ENCODE results near the gene TBC1D19. TPM values are rescaled to one million over a fixed set of nuclear protein-coding genes. Genes with fewer than 3 reads are reported as not detected.

TBC1D19 gene
- total RNA-seq, 1 experiment from 2014 or later: 19.1 TPM

DNA sequence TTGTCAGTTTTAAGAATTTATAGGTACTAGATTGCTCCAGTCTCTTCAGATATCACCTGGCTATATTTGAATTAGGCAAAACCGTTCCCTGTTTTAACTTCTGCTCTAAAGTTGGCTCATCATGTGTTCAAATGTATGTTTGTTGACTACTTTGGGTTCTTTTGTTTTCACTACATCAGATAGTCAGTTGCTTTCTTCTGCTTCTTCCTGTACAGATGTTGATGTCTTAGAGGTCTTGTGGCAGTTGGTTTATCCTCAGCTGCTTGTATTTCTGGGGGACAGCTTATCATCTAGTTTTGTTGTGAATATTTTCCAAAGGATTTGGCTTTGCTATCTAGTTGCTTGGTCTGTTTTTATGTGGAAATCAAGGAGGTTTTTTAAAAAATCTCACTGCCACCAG, 28.0 kb downstream of the TBC1D19 start:
- CTCF ChIA-PET: no interaction called here

DNA sequence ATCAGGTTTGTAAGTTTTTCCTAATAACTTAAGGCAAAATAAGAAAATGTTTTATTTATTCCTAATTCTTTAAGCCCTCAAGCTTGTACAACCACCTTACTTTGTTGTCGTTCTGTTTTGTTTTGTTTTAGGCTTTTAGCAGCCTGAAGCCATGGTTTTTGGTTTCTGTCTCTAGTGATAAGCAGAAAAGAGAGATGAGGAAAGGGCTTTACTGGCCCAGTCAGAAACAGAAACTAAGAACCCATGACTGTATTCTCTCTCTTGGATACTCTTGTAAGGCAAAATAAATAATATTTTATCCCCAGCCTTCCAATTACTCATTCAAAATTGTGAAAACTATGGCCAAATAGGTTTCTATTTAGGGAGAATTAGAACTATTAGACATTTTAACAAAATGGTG, 29.4 kb downstream of the TBC1D19 start:
- no peak for DNase-seq
- Mint-ChIP-seq H3K4me1 (ENCODE audit: low read depth, unreplicated experiment) (peaks cover 10% of the 10 kb centered on the region), H3K27me3 (ENCODE audit: insufficient read depth, unreplicated experiment) (no peaks in the 10 kb centered on the region)

More for the DNA sequence above, 28.0 kb downstream of the TBC1D19 start:
- H3K27me3 Mint-ChIP-seq (ENCODE audit: insufficient read depth, unreplicated experiment): no peaks in the 10 kb centered on the region
- peaks cover 10% of the 10 kb centered on the region for H3K4me1 Mint-ChIP-seq (ENCODE audit: low read depth, unreplicated experiment)
- no peaks in the 10 kb centered on the region for H3K9me3 Mint-ChIP-seq (ENCODE audit: unreplicated experiment)
- no peak overlapping the region for H3K27ac Mint-ChIP-seq (ENCODE audit: unreplicated experiment)
- TF ChIP-seq, protein P1, sequence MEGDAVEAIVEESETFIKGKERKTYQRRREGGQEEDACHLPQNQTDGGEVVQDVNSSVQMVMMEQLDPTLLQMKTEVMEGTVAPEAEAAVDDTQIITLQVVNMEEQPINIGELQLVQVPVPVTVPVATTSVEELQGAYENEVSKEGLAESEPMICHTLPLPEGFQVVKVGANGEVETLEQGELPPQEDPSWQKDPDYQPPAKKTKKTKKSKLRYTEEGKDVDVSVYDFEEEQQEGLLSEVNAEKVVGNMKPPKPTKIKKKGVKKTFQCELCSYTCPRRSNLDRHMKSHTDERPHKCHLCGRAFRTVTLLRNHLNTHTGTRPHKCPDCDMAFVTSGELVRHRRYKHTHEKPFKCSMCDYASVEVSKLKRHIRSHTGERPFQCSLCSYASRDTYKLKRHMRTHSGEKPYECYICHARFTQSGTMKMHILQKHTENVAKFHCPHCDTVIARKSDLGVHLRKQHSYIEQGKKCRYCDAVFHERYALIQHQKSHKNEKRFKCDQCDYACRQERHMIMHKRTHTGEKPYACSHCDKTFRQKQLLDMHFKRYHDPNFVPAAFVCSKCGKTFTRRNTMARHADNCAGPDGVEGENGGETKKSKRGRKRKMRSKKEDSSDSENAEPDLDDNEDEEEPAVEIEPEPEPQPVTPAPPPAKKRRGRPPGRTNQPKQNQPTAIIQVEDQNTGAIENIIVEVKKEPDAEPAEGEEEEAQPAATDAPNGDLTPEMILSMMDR (IDR thresholded peaks at IDR 0.05; ENCODE audit: insufficient read depth in 1 of 2, low read depth in 1 of 2, low read length in 1 of 2, severe bottlenecking in 1 of 2, unreplicated experiment in 1 of 2): no peak
- no TSS peak for BruUV-seq (replicated peaks)
- 0 out of 2 replicates have a peak, but pooled peaks cover 4% of the 10 kb centered on the region for H3K4me1 ChIP-seq
- H3K36me3 ChIP-seq (ENCODE audit: control insufficient read depth, insufficient read depth, low read length): no peaks in the 10 kb centered on the region
- no peak overlapping the region for H3K4me3 Mint-ChIP-seq (ENCODE audit: unreplicated experiment)
- intact Hi-C loops (cut with micrococcal nuclease; ENCODE audit: unreplicated experiment): no loop called here
- POLR2A ChIA-PET: no interaction called here
- no peak overlapping the region for H3K4me3 ChIP-seq (ENCODE audit: low read depth, low read length)
- H3K9me3 ChIP-seq: 0 out of 2 replicates have a peak, but pooled peaks cover 4% of the 10 kb centered on the region
- H3K36me3 Mint-ChIP-seq (ENCODE audit: insufficient read depth, unreplicated experiment): no peaks in the 10 kb centered on the region
- H3K27me3 ChIP-seq (replicated peaks; ENCODE audit: control insufficient read depth, insufficient read depth, low read length): no peaks in the 10 kb centered on the region
- no peak for DNase-seq

DNA sequence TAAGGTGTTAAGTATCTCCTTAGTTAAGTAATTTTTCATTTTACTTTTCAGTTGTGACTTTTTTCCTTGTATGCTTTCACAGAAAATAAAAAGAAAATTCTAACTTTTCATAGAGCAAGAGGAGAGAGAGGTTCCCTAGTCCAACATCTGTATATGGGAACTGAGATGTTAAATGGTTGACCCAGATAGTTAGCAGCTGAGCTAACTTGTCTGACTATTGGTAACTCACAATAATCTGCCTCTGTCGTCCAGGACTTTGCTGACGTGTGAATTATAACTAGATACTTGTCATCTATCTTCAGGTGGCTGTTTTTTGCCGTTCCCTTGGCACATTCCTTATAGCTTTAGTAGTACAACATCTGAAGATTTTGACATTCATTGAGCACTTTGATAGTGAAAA, 29.9 kb downstream of the TBC1D19 start:
- Mint-ChIP-seq H3K9me3 (ENCODE audit: unreplicated experiment) (no peaks in the 10 kb centered on the region), H3K36me3 (ENCODE audit: insufficient read depth, unreplicated experiment) (no peaks in the 10 kb centered on the region), H3K4me3 (ENCODE audit: unreplicated experiment) (no peak overlapping the region), H3K4me1 (ENCODE audit: low read depth, unreplicated experiment) (peaks cover 10% of the 10 kb centered on the region), H3K27me3 (ENCODE audit: insufficient read depth, unreplicated experiment) (no peaks in the 10 kb centered on the region), H3K27ac (ENCODE audit: unreplicated experiment) (no peak overlapping the region)
- Histone ChIP-seq H3K27me3 (replicated peaks; ENCODE audit: control insufficient read depth, insufficient read depth, low read length) (no peaks in the 10 kb centered on the region), H3K9me3 (0 out of 2 replicates have a peak, but pooled peaks cover 4% of the 10 kb centered on the region), H3K4me1 (0 out of 2 replicates have a peak, but pooled peaks cover 4% of the 10 kb centered on the region), H3K4me3 (ENCODE audit: low read depth, low read length) (no peak overlapping the region), H3K36me3 (ENCODE audit: control insufficient read depth, insufficient read depth, low read length) (no peaks in the 10 kb centered on the region)
- no TSS peak for BruUV-seq (replicated peaks)
- POLR2A ChIA-PET: no interaction called here
- intact Hi-C loops (cut with micrococcal nuclease; ENCODE audit: unreplicated experiment): no loop called here
- TF ChIP-seq, protein P1 (IDR thresholded peaks at IDR 0.05; ENCODE audit: insufficient read depth in 1 of 2, low read depth in 1 of 2, low read length in 1 of 2, severe bottlenecking in 1 of 2, unreplicated experiment in 1 of 2): no peak
- CTCF ChIA-PET: no interaction called here
- no peak for DNase-seq

More for the DNA sequence above, 29.4 kb downstream of the TBC1D19 start:
- Histone ChIP-seq H3K4me3 (ENCODE audit: low read depth, low read length) (no peak overlapping the region), H3K9me3 (0 out of 2 replicates have a peak, but pooled peaks cover 4% of the 10 kb centered on the region), H3K27me3 (replicated peaks; ENCODE audit: control insufficient read depth, insufficient read depth, low read length) (no peaks in the 10 kb centered on the region), H3K4me1 (0 out of 2 replicates have a peak, but pooled peaks cover 4% of the 10 kb centered on the region), H3K36me3 (ENCODE audit: control insufficient read depth, insufficient read depth, low read length) (no peaks in the 10 kb centered on the region)
- no peaks in the 10 kb centered on the region for H3K9me3 Mint-ChIP-seq (ENCODE audit: unreplicated experiment)
- POLR2A ChIA-PET: no interaction called here
- TF ChIP-seq, protein P1 (IDR thresholded peaks at IDR 0.05; ENCODE audit: insufficient read depth in 1 of 2, low read depth in 1 of 2, low read length in 1 of 2, severe bottlenecking in 1 of 2, unreplicated experiment in 1 of 2): no peak
- CTCF ChIA-PET: no interaction called here
- H3K4me3 Mint-ChIP-seq (ENCODE audit: unreplicated experiment): no peak overlapping the region
- no TSS peak for BruUV-seq (replicated peaks)
- intact Hi-C loops (cut with micrococcal nuclease; ENCODE audit: unreplicated experiment): no loop called here
- no peaks in the 10 kb centered on the region for H3K36me3 Mint-ChIP-seq (ENCODE audit: insufficient read depth, unreplicated experiment)
- no peak overlapping the region for H3K27ac Mint-ChIP-seq (ENCODE audit: unreplicated experiment)

Data from Caco-2 (cell line).